Measurements from ENCODE around the gene GIT2.

GRCh38 chr12:109892748-109893147, 103.4 kb downstream of the GIT2 start:
- TF ChIP-seq CTCF (IDR thresholded peaks at IDR 0.05) (no peak), POLR2A (IDR thresholded peaks at IDR 0.05) (no peak)
